Head of caudate nucleus (tissue), 42 donors: ENCODE measurements around the gene APOC3.
"Not testable (repeated sequence)": the region's sequence is repeated elsewhere in the genome, so short reads cannot be mapped to it uniquely, and the experiment has no call there.

Experiments
- DNase-seq, 42 donors: peaks; one replicate each; pipeline versions ENCODE4 v3.0.0 to v3.0.0-alpha.2; 2020 to 2021; ENCODE audit warnings: mixed read lengths in 7 of 42
- intact Hi-C: fragments of 100-400 bp; cut with DNase I; formaldehyde crosslinking; loops from one replicate; pipeline ENCODE4 v1.15.0; 2022

APOC3 gene

DNA sequence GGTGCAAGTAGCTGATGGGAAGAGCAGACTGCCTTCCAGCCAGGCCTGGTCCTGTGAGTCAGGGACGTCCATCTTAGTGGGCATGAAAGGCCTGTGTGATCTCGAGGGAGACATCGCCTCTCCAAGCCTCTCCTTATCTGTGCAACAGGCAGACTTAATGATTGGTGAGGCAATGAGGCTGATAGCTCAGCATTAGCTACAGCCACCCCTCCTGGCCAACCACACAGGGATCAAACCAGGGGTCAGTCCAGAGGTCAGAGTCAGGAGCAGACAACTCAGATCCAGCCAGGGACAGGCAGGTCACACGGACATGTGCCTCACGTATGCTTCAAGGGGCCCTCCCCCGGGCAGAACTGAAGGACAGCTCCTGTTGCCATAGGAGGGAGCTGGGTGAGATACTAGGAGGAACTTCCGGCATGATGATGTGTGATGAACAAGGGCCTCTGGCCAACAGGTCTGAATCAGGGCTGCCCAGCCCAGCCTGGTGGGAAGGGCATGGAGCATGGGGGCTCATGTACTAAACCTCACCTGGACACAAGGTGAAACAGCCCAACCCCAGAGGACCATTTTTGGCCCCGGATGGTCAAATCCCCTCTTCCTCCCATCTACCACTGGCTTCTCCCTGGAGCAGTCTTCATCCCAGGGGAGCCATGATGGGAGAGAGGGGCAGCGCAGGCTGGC, 2.8 kb upstream of the APOC3 start:
- intact Hi-C loops, result no loop called here
- DNase-seq, result peak in 1 of 42 donors; percentile 15

DNA sequence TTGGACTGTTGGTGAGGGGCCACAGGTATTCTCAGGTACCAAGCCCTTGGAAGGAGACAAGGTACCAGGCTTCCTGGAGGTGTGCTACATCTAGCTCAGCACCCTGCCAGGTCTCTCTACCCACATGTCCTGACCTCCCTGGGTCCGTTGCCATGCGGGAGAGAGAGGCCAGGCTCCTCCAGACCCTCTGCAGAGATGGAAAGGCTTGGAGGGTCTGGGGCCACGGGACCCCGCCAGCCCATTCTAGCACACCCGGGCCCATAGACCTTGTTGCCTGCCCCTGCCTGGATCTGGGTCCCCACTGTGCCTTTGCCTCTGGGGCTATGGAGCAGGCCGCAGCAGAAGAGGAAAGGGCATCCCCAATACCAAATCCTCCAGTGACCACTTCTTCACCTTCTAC, 2.2 kb upstream of the APOC3 start:
- intact Hi-C loops, result no loop called here
- peak in 1 of 42 donors; percentile 4 for DNase-seq

DNA sequence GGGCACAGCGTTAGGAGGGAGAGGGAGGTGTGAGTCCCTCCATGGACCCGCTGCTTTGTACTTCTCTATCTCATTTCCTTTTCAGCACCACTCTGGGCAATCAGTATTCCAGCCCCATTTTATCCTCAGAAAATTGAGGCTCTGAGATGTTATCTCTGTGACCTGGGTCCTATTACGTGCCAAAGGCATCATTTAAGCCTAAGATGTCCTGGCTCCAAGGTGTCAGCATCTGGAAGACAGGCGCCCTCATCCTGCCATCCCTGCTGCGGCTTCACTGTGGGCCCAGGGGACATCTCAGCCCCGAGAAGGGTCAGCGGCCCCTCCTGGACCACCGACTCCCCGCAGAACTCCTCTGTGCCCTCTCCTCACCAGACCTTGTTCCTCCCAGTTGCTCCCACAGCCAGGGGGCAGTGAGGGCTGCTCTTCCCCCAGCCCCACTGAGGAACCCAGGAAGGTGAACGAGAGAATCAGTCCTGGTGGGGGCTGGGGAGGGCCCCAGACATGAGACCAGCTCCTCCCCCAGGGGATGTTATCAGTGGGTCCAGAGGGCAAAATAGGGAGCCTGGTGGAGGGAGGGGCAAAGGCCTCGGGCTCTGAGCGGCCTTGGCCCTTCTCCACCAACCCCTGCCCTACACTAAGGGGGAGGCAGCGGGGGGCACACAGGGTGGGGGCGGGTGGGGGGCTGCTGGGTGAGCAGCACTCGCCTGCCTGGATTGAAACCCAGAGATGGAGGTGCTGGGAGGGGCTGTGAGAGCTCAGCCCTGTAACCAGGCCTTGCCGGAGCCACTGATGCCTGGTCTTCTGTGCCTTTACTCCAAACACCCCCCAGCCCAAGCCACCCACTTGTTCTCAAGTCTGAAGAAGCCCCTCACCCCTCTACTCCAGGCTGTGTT, 829 bp upstream of the APOC3 start:
- no peak for DNase-seq

DNA sequence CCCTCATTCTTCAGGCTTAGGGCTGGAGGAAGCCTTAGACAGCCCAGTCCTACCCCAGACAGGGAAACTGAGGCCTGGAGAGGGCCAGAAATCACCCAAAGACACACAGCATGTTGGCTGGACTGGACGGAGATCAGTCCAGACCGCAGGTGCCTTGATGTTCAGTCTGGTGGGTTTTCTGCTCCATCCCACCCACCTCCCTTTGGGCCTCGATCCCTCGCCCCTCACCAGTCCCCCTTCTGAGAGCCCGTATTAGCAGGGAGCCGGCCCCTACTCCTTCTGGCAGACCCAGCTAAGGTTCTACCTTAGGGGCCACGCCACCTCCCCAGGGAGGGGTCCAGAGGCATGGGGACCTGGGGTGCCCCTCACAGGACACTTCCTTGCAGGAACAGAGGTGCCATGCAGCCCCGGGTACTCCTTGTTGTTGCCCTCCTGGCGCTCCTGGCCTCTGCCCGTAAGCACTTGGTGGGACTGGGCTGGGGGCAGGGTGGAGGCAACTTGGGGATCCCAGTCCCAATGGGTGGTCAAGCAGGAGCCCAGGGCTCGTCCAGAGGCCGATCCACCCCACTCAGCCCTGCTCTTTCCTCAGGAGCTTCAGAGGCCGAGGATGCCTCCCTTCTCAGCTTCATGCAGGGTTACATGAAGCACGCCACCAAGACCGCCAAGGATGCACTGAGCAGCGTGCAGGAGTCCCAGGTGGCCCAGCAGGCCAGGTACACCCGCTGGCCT, 641 bp downstream of the APOC3 start:
- DNase-seq, result no peak
- intact Hi-C loops, result no loop called here

More for the DNA sequence above, 829 bp upstream of the APOC3 start:
- intact Hi-C loops, result no loop called here

DNA sequence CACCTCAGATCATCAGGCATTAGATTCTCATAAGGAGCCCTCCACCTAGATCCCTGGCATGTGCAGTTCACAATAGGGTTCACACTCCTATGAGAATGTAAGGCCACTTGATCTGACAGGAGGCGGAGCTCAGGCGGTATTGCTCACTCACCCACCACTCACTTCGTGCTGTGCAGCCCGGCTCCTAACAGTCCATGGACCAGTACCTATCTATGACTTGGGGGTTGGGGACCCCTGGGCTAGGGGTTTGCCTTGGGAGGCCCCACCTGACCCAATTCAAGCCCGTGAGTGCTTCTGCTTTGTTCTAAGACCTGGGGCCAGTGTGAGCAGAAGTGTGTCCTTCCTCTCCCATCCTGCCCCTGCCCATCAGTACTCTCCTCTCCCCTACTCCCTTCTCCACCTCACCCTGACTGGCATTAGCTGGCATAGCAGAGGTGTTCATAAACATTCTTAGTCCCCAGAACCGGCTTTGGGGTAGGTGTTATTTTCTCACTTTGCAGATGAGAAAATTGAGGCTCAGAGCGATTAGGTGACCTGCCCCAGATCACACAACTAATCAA, 2.2 kb downstream of the APOC3 start:
- no peak for DNase-seq
- intact Hi-C loops, result no loop called here

DNA sequence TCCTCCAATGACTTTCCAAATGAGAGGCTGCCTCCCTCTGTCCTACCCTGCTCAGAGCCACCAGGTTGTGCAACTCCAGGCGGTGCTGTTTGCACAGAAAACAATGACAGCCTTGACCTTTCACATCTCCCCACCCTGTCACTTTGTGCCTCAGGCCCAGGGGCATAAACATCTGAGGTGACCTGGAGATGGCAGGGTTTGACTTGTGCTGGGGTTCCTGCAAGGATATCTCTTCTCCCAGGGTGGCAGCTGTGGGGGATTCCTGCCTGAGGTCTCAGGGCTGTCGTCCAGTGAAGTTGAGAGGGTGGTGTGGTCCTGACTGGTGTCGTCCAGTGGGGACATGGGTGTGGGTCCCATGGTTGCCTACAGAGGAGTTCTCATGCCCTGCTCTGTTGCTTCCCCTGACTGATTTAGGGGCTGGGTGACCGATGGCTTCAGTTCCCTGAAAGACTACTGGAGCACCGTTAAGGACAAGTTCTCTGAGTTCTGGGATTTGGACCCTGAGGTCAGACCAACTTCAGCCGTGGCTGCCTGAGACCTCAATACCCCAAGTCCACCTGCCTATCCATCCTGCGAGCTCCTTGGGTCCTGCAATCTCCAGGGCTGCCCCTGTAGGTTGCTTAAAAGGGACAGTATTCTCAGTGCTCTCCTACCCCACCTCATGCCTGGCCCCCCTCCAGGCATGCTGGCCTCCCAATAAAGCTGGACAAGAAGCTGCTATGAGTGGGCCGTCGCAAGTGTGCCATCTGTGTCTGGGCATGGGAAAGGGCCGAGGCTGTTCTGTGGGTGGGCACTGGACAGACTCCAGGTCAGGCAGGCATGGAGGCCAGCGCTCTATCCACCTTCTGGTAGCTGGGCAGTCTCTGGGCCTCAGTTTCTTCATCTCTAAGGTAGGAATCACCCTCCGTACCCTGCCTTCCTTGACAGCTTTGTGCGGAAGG, 2.9 kb downstream of the APOC3 start:
- no peak for DNase-seq
- intact Hi-C loops, result no loop called here

DNA sequence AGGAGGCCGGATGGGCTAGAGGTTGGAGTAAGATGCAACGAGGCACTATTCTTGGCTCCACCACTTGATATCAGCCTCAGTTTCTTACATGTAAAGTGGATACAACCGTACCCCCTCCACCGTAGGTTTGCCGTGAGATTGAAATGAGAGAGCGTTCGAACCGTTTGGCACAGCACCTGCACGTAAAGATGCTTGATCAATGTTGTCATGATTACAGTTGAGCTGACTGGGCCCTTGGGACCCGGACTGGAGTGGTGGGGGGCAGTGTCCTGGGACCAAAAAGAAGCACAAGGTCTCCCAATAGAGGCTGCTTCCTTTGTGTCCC, 3.7 kb downstream of the APOC3 start:
- DNase-seq, result no peak
- intact Hi-C loops, result no loop called here

DNA sequence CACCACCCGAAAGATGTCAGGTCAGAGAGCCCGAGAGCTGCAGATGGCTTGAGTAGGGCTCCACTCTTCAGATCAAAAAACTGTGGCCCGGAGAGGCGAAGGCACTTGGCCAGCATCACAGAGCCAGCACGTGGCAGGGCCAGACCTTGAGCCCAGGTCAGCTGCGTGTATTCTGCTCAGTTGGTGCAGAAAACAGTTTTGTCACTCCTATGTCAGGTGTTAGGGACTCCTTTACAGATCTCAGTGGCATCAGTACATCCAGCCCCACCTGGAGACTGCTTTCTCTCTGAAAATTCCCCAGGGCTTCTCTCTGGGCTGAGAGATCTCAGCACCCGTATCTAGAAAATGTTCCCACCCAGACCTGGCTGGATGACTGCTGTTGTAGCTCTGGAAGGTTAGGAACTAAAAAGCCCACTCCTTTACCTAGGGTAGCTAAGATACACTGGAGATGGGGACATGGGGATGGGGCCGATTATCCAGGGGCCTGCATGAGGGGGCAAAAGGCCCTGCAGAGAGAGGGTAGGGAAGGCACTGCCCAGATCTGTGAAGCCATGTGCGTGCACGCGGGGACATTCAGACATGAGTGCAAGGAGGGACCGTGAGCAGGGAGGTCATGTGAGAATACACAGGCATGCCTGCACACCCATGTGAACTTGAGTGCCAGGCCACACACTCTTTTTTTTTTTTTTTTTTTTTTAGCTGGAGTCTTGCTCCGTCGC, 4.3 kb downstream of the APOC3 start:
- intact Hi-C loops, result no loop called here
- DNase-seq, result no peak

DNA sequence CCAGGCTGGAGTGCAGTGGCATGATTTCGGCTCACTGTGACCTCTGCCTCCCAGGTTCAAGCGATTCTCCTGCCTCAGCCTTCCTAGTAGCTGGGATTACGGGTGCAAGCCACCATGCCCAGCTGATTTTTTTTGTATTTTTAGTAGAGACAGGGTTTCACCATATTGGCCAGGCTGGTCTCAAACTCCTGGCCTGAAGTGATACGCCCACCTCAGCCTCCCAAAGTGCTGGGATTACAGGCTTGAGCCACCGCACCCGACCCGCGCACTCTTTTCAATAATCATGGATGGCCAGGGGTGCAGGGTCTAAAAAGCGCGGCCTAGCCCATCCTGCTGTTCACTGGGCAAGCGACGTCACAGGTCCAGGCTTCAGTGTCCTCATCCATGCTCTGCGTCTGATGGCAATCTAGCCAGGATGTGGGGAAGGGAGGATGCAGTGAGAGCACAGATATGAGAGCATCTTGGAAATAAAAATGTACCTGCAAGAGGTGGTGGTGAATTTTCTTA, 4.9 kb downstream of the APOC3 start:
- DNase-seq, intact Hi-C loops: not testable (repeated sequence)

DNA sequence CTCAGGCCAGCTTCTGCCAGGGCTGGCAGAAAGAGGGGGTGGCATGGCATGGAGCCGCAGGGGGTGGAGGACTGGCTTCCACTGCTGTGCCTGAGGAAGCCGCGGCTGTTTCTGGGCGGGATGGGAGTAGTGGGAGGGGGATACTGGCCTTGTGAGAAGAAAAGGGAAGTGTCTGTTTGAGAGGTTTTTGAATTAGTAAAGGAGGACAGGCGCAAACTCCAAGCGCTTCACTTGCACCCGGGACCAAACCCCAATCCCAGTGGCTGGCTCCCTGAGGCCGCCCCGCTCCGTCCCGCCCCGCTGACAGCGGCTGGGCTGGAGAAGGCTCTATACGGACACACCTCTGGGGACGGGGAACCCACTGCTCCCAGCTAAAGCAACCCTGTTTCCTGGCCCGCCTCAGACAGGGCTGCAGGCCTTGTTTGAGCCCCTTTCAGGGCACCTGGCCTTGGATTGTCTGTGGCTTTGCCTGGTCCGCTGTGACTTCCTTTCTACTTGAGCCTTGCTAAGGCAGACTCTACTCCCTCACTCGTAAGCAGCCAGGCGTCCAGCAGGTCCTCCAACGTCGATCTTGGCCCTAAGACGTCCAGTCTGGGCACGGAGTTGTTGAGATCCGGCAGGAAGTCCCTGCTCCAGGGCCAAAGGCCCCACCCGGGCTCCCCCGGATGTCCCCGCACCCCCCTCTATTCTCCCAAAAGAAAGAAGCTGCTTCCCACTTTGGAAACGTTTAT, 5.5 kb downstream of the APOC3 start:
- intact Hi-C loops, result no loop called here
- no peak for DNase-seq

DNA sequence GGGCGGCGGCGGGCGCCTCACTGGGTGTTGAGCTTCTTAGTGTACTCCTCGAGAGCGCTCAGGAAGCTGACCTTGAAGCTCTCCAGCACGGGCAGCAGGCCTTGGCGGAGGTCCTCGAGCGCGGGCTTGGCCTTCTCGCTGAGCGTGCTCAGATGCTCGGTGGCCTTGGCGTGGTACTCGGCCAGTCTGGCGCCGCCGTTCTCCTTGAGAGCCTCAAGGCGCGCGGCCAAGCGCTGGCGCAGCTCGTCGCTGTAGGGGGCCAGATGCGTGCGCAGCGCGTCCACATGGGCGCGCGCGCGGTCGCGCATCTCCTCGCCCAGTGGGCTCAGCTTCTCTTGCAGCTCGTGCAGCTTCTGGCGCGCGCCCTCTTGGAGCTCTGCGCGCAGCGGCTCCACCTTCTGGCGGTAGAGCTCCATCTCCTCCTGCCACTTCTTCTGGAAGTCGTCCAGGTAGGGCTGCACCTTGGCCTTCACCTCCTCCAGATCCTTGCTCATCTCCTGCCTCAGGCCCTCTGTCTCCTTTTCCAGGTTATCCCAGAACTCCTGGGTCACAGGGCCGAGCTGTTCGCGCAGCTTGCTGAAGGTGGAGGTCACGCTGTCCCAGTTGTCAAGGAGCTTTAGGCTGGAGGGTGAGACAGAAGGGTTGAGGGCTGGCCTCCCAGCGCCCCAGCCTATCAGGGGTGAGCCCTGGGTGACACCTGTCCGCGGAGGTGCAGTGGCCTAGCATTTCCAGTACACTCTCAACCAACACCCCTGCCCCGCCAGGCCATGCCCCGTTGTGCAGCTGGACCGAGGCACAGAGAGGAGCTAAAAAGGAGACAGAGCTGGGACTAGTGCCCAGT, 6.3 kb downstream of the APOC3 start:
- intact Hi-C loops, result no loop called here
- DNase-seq, result peak; percentile 65 to 95 (median 87)

DNA sequence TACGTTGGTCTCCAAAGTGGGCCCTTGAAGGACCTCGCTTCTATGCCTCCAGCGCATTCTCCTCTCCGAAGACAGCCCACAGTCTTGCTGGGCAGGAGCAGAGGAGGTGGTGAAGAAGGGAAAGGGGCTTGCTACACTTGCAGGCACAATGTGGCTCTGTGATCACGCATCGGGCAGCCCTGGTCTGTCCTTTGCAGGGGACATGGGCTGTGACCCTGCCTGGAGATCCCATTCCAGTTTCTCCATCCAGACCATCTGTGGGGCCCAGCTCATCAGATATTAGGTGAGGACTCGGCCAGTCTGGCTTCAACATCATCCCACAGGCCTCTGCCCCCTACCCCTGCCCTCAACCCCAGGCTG, 6.9 kb downstream of the APOC3 start:
- DNase-seq, result no peak
- intact Hi-C loops, result no loop called here

DNA sequence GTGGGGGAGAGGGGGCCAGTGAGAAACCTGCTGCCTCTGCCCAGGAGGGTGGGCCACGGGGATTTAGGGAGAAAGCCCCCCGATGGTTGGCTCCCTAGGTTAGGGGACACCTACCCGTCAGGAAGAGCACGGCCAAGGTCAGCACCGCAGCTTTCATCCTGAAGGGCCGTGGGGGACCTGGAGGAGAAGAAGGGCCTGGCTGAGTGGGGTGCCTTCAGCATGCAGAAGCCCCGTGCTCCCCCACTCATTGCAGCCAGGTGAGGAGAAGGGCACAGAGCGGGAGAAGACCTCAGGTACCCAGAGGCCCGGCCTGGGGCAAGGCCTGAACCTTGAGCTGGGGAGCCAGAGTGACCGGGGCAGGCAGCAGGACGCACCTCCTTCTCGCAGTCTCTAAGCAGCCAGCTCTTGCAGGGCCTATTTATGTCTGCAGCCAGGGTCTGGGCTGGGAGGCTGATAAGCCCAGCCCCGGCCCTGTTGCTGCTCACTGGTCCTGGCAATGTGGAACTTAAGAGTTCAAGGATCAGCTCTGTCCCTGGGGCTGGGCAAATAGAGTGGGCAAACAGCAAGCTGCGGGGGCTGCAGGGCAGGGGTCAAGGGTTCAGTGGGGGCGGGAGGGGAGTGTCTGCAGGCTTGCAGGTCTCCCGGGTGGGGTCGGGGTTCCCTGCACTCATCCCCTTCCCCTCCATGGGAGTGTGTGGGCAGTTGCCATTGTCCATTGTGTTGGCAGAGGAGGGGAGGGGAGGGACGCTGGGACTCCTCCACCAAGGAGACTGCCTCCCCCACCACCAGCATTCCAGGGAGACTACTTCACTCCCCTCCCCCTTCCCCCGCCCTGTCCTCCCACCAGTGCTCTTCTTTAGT, 7.8 kb downstream of the APOC3 start, which contains the start of gene APOA1:
Gene APOA1 (minus strand): TSS at position 392 of the 861 bp plus-strand sequence. CDS start 235 bp downstream, at position 157.
- intact Hi-C loops, result no loop called here
- DNase-seq, result no peak

DNA sequence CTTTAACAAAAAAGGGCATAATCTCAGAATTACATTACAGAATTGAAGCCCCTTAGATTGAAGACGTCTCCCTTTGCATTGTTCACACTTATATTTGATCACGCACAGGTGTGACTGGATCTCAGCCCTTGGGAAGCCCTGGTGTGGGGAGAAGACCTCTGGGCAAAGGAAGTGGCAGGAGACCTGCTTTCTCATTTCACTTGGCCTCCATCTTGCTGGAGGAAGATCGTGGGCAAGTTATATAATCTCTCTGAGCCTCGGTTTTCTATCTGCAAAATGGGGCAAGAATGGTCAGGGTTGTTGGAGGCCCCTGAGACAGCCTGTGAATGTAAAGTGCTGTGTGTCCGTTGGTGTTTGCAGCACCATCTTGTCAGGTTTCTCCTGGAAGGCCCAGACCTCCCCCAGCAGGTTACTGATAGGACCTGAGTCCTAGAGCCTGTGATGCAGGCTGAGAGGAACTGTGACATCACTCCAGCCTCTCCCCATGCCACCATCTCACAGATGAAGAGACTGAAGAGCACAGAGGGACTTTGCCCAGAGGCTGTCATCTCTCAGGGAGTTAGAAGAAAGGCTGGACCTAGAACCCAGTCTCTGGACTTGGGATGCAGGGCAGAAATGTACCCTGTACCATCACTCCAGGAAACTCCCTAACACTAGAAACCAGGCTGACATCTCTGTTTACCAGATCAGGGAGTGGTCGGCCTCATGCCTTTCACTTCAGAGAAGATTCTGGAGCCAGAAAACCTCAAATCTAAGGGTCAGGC, 8.8 kb downstream of the APOC3 start:
- DNase-seq, result no peak
- intact Hi-C loops, result no loop called here
